SU-DHL-6 (cell line): ENCODE results near the gene BBLN.

ENCODE experiments used
- H2AFZ ChIP-seq: fragments of 200-600 bp; sonication (generic); 2 replicates; pipeline ENCODE4 v1.6.1; 2014; ENCODE audit warnings: low read depth, mild to moderate bottlenecking, moderate library complexity, mixed read lengths, antibody characterized with exemption, low read length; ENCODE audit not compliant: severe bottlenecking
- H3F3A ChIP-seq: fragments of 200-600 bp; shearing (Covaris generic); 2 replicates; pipeline ENCODE4 v1.6.0; 2016; ENCODE audit warnings: antibody characterized with exemption, mild to moderate bottlenecking; ENCODE audit not compliant: insufficient read depth
- H3K27ac ChIP-seq: fragments of 200-600 bp; sonication (generic); 2 replicates; pipeline ENCODE4 v1.5.1; 2016; ENCODE audit warnings: low read depth, mild to moderate bottlenecking, low read length, moderate library complexity, mixed read lengths
- H3K27me3 ChIP-seq: fragments of 200-600 bp; sonication (generic), shearing (Covaris generic); 2 replicates; pipeline ENCODE4 v1.6.0; 2014; ENCODE audit warnings: mild to moderate bottlenecking, low read length
- H3K36me3 ChIP-seq: fragments of 200-600 bp; sonication (generic); 2 replicates; pipeline ENCODE4 v1.6.1; 2014; ENCODE audit warnings: mild to moderate bottlenecking, low read length, mixed read lengths
- H3K4me2 ChIP-seq: fragments of 300-600, 200-600 bp; shearing (Covaris generic), sonication (generic); 2 replicates; pipeline ENCODE4 v1.6.0; 2014; ENCODE audit warnings: low read length, low read depth, mild to moderate bottlenecking; ENCODE audit not compliant: poor library complexity, severe bottlenecking
- H3K4me3 ChIP-seq: fragments of 200-600 bp; sonication (generic); 2 replicates; pipeline ENCODE4 v1.5.1; 2014; ENCODE audit warnings: antibody characterized with exemption, low read length, mild to moderate bottlenecking, mixed read lengths; ENCODE audit not compliant: insufficient read depth, poor library complexity, severe bottlenecking
- H3K79me2 ChIP-seq: fragments of 200-600 bp; sonication (generic); 2 replicates; pipeline ENCODE4 v1.6.1; 2014; ENCODE audit warnings: mild to moderate bottlenecking, low read length, moderate library complexity; ENCODE audit not compliant: insufficient read depth
- H3K9ac ChIP-seq: fragments of 200-600 bp; sonication (generic); 2 replicates; pipeline ENCODE4 v1.7.0; 2014; ENCODE audit warnings: mild to moderate bottlenecking, low read length
- H3K9me2 ChIP-seq: fragments of 200-600 bp; sonication (generic); replicated peaks from 2 replicates; pipeline ENCODE4 v1.6.1; 2014; ENCODE audit warnings: low read length; ENCODE audit not compliant: insufficient read depth
- H3K9me3 ChIP-seq: fragments of 200-600 bp; sonication (generic); 2 replicates; pipeline ENCODE4 v1.6.1; 2014; ENCODE audit warnings: low read length, mixed read lengths; ENCODE audit not compliant: insufficient read depth
- H4K20me1 ChIP-seq: fragments of 200-600 bp; sonication (generic); 2 replicates; pipeline ENCODE4 v1.6.1; 2014; ENCODE audit warnings: low read depth, mild to moderate bottlenecking, antibody characterized with exemption, low read length, moderate library complexity, mixed read lengths
- EZH2phosphoT487 ChIP-seq: fragments of 200-600 bp; sonication (generic), shearing (Covaris generic); conservative IDR thresholded peaks from 2 replicates; pipeline ENCODE4 v1.6.1; 2018; ENCODE audit warnings: mild to moderate bottlenecking, antibody characterized with exemption, low read length, moderate library complexity, mixed read lengths
- TF ChIP-seq, protein P1 (sequence below): fragments of 200-600 bp; sonication (generic); IDR thresholded peaks from one replicate; pipeline ENCODE4 v1.5.1; 2017; ENCODE audit warnings: antibody characterized with exemption, mild to moderate bottlenecking, low read length, moderate library complexity; ENCODE audit not compliant: insufficient read depth, poor library complexity, severe bottlenecking

Gene BBLN

DNA sequence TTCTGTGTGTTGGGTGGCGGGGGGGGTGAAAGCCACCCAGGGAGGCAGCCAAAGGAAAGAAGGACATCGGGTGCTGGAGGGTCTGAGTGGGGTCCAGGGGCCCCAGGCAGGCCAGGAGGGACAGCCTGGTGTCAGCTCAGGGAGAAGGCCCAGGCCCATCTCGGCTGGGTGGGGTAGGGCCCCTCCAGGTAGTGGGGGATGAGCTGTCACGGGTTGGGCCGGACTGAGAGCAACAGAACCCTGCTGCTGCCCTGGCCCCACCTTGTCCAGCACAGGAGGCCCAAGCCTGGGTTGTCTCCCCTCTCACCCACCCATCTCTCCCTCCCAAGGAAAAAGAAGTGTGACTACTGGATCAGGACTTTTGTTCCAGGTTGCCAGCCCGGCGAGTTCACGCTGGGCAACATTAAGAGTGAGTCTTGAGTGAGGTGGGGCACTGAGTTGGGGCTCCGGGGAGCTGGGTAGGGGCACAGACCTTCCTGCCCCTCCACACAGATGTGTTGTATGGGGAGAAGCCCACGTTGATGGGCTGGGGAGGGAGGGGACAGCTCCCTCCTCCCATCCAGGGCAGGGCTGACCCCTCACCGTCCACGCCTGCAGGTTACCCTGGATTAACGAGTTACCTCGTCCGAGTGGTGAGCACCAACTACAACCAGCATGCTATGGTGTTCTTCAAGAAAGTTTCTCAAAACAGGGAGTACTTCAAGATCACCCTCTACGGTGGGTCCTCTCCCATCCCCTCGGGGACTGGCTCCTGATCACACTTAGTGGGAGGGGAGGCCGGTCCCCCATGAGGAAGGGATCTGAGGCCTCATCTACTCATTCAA lies 8.5 kb upstream of the BBLN start:
- Histone ChIP-seq H4K20me1 (no peaks in the 10 kb centered on the region), H3K9ac (no peak overlapping the region), H3K9me3 (no peaks in the 10 kb centered on the region), H2AFZ (no peak overlapping the region), H3K9me2 (no peaks in the 10 kb centered on the region), H3K79me2 (no peaks in the 10 kb centered on the region), H3K4me3 (no peak overlapping the region), H3K36me3 (no peaks in the 10 kb centered on the region), H3K27me3 (no peaks in the 10 kb centered on the region), H3K27ac (no peak overlapping the region), H3F3A (no peaks in the 10 kb centered on the region), H3K4me2 (no peak overlapping the region)
- TF ChIP-seq EZH2phosphoT487 = no peak
- TF ChIP-seq, protein P1, sequence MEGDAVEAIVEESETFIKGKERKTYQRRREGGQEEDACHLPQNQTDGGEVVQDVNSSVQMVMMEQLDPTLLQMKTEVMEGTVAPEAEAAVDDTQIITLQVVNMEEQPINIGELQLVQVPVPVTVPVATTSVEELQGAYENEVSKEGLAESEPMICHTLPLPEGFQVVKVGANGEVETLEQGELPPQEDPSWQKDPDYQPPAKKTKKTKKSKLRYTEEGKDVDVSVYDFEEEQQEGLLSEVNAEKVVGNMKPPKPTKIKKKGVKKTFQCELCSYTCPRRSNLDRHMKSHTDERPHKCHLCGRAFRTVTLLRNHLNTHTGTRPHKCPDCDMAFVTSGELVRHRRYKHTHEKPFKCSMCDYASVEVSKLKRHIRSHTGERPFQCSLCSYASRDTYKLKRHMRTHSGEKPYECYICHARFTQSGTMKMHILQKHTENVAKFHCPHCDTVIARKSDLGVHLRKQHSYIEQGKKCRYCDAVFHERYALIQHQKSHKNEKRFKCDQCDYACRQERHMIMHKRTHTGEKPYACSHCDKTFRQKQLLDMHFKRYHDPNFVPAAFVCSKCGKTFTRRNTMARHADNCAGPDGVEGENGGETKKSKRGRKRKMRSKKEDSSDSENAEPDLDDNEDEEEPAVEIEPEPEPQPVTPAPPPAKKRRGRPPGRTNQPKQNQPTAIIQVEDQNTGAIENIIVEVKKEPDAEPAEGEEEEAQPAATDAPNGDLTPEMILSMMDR = no peak

DNA sequence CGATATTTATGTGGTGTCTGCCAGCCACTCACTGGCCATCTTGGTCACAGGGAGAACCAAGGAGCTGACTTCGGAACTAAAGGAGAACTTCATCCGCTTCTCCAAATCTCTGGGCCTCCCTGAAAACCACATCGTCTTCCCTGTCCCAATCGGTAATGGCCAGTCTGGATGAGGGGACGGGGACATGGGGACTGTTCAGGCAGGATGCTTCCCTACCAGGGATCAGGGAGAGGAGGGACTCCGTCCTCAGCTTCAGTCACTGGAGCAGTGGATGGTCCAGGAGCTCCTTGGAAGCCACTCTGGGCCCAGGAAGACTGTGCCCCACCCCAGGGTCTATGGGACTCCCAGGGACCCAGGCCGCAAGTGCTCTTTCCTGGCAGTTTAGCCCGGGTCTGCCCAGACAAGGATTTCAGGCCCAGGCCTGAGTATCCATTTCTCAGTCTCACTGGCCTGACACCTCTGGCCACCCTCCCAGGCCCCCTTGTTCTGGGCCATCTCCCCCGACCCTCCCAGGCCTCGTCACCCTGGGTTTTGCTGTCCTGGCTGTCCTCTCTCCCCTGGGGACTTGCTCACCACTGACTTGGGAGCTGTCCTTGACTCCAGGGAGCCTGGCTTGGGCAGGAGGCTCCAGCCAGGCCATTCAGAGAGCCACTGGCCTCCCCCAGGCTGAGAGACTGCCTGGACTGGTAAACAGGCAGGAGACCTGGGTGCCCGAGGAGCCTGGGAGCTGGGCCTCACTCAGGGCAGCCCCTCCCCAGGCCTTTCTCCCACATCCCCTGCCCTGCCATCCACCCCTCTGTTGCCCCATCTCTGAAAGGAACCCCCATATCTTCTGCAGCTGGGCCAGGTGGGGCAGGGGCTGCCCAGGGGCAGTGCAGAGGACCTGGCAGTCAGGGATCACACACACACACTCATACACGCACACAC lies 7.7 kb upstream of the BBLN start:
- Histone ChIP-seq H3K27me3 (no peaks in the 10 kb centered on the region), H3K9me3 (no peaks in the 10 kb centered on the region), H3K4me3 (no peak overlapping the region), H3K4me2 (no peak overlapping the region), H3K9ac (no peak overlapping the region), H3F3A (no peaks in the 10 kb centered on the region), H3K9me2 (no peaks in the 10 kb centered on the region), H3K36me3 (no peaks in the 10 kb centered on the region), H3K27ac (no peak overlapping the region), H2AFZ (no peak overlapping the region), H3K79me2 (no peaks in the 10 kb centered on the region), H4K20me1 (no peaks in the 10 kb centered on the region)
- TF ChIP-seq, protein P1 = no peak
- TF ChIP-seq EZH2phosphoT487 = no peak

- Histone ChIP-seq H3K9ac (no peak overlapping the region), H3K9me2 (no peaks in the 10 kb centered on the region), H4K20me1 (no peaks in the 10 kb centered on the region), H3K27me3 (no peaks in the 10 kb centered on the region), H2AFZ (no peak overlapping the region), H3K36me3 (no peaks in the 10 kb centered on the region), H3K79me2 (no peaks in the 10 kb centered on the region), H3F3A (no peaks in the 10 kb centered on the region), H3K9me3 (no peaks in the 10 kb centered on the region), H3K4me2 (no peak overlapping the region), H3K4me3 (no peak overlapping the region), H3K27ac (no peak overlapping the region)
- TF ChIP-seq, protein P1 = no peak
These were observed 6.8 kb upstream of the BBLN start for GRCh38 chr9:128153060-128153946.
